ENCODE measurements around the gene TEX54. TPM values are rescaled to one million over a fixed set of nuclear protein-coding genes. Genes with fewer than 3 reads are reported as not detected.
A peak's percentile ranks its signal among the peaks of the same experiment; 100 is the strongest.

The TEX54 gene
- total RNA-seq, 1 experiment from 2014 or later, result not detected

GRCh38 chr11:62805961-62806441 lies 26.6 kb downstream of the TEX54 start:
- H3K9me3 Mint-ChIP-seq (ENCODE audit: unreplicated experiment), result no peaks in the 10 kb centered on the region
- H3K4me1 Mint-ChIP-seq (ENCODE audit: insufficient read depth, unreplicated experiment), result peaks cover 20% of the 10 kb centered on the region
- no peak for DNase-seq (ENCODE audit: unreplicated experiment)
- ChIA-PET CTCF (interaction anchor here (0.6 to 2.9 kb wide), 10 partner anchors 18 to 1462 kb away, joined by 3 to 8 read pairs (median 4); partner anchors contain the start of gene TMEM179B), POLR2A (interaction anchor here (0.6 to 5.2 kb wide), 45 partner anchors 10 to 1466 kb away, joined by 3 to 163 read pairs (median 4); partner anchors contain the start of genes C11orf98, CSKMT, EEF1G and HNRNPUL2)
- intact Hi-C loops (cut with micrococcal nuclease), result loop anchor here (2.0 kb wide), 2 partner anchors 27 to 35 kb away; partner anchors contain the start of genes STX5 and TEX54
- BruUV-seq (replicated peaks), result no TSS peak
- H3K27ac Mint-ChIP-seq (ENCODE audit: low read depth, unreplicated experiment), result peak overlapping the region; percentile 99
- peaks cover 37% of the 10 kb centered on the region for H3K36me3 Mint-ChIP-seq (ENCODE audit: insufficient read depth, unreplicated experiment)
- TF ChIP-seq, protein P1, sequence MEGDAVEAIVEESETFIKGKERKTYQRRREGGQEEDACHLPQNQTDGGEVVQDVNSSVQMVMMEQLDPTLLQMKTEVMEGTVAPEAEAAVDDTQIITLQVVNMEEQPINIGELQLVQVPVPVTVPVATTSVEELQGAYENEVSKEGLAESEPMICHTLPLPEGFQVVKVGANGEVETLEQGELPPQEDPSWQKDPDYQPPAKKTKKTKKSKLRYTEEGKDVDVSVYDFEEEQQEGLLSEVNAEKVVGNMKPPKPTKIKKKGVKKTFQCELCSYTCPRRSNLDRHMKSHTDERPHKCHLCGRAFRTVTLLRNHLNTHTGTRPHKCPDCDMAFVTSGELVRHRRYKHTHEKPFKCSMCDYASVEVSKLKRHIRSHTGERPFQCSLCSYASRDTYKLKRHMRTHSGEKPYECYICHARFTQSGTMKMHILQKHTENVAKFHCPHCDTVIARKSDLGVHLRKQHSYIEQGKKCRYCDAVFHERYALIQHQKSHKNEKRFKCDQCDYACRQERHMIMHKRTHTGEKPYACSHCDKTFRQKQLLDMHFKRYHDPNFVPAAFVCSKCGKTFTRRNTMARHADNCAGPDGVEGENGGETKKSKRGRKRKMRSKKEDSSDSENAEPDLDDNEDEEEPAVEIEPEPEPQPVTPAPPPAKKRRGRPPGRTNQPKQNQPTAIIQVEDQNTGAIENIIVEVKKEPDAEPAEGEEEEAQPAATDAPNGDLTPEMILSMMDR (IDR thresholded peaks at IDR 0.05; ENCODE audit: unreplicated experiment), result no peak
- no peaks in the 10 kb centered on the region for H3K27me3 Mint-ChIP-seq (ENCODE audit: insufficient read depth, unreplicated experiment)
- peak overlapping the region; percentile 95 for H3K4me3 Mint-ChIP-seq (ENCODE audit: unreplicated experiment)

DNA sequence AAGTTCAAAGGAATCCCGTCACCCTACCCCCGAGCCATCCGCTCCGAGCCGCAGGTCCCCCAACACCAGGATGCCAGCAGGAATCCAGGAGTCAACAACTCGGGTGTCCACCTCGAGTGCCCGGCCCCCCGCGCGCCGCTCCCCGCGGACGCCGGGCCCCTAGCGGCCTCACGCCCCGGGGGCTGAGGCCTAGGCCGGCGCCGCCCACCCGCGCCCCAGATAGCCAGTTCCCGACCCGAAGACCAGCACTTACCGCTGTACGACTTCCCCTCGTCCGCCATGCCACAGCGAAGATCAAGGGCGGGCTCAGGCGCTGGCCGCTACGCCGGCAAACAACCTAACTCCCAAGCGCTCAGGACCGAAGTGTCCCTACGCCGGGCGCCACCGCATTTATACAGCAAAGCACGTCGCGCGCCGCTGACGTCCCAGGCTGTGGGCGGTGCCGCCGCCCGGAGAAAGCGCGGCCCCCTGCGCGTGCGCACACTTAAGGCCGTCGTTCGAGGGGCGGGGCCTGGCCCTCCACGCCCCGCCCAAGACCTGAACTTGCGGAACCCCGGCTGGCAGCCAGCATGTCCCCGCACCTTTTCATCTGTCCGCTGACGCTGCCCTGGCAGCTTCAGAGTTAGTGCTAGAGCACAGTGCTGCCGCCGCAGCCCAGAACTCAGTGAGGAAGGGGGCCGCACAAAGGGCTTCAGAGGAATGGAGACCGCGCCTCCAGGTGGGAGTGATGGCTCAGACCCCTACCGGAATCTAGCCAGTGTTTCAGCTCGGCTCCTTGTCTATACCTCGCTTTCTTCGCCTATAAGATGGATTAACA lies 27.4 kb downstream of the TEX54 start, which contains the start of gene NXF1:
TSS of gene NXF1 (minus strand) at position 365 of the 817 bp plus-strand sequence. CDS start at position 281, 84 bp downstream.
- CTCF ChIA-PET, result interaction anchor here (0.5 to 2.9 kb wide), 4 partner anchors 17 to 1462 kb away, joined by 3 to 8 read pairs (median 4); partner anchors contain the start of gene TMEM179B
- TF ChIP-seq, protein P1 (IDR thresholded peaks at IDR 0.05; ENCODE audit: unreplicated experiment), result no peak
- Mint-ChIP-seq H3K4me3 (ENCODE audit: unreplicated experiment) (peak within 1 kb of the TSS; percentile 95), H3K27ac (ENCODE audit: low read depth, unreplicated experiment) (peak within 1 kb of the TSS; percentile 99), H3K36me3 (ENCODE audit: insufficient read depth, unreplicated experiment) (peaks cover 43% of the 10 kb centered on the region), H3K27me3 (ENCODE audit: insufficient read depth, unreplicated experiment) (no peaks in the 10 kb centered on the region), H3K4me1 (ENCODE audit: insufficient read depth, unreplicated experiment) (peaks cover 20% of the 10 kb centered on the region), H3K9me3 (ENCODE audit: unreplicated experiment) (no peaks in the 10 kb centered on the region)
- POLR2A ChIA-PET, result interaction anchor here (0.6 to 5.2 kb wide), 43 partner anchors 9 to 1466 kb away, joined by 3 to 163 read pairs (median 4); partner anchors contain the start of genes C11orf98, CSKMT, EEF1G and HNRNPUL2
- peak; percentile 93 for DNase-seq (ENCODE audit: unreplicated experiment)
- no TSS peak for BruUV-seq (replicated peaks)
- intact Hi-C loops (cut with micrococcal nuclease), result loop anchor here (2.0 kb wide), 2 partner anchors 28 to 36 kb away; partner anchors contain the start of genes STX5 and TEX54

DNA sequence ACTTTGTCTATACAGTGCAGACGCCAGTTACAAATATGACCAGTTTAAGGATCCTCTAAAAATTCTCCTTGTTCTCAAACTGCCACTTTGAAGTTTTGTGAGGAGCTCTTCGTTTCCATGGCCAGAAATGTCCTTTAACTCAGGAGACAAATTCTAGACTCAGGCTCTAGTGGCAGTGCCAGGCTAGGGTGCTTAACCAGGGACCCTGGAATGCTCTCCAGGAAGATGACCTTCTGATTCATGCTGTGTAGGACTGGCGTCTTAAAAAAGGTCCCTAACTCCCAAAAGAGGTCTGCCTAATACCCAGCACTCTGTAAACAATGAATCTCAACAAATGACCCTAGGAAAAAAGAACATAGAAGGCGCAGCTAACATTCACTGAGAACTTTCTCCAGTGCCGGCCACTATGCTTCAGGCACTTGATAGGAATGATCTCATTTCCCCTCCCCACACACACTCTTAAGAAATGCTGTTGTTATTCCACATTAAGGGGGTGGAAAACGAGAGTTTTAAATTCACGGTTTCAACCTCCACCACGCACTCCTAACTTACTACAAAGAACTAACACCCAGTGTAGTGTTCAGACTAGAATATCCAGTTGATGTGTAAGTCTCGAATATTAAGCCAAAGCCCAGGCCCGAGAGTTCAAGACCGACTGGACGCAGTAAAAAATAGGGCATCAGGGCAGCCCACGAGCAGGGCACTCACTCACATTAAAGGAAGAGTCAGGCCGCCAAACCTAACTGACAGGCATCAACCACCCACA lies 28.1 kb downstream of the TEX54 start:
- TF ChIP-seq, protein P1 (IDR thresholded peaks at IDR 0.05; ENCODE audit: unreplicated experiment), result no peak
- Mint-ChIP-seq H3K36me3 (ENCODE audit: insufficient read depth, unreplicated experiment) (peaks cover 51% of the 10 kb centered on the region), H3K9me3 (ENCODE audit: unreplicated experiment) (no peaks in the 10 kb centered on the region), H3K4me1 (ENCODE audit: insufficient read depth, unreplicated experiment) (peaks cover 20% of the 10 kb centered on the region), H3K27me3 (ENCODE audit: insufficient read depth, unreplicated experiment) (no peaks in the 10 kb centered on the region), H3K27ac (ENCODE audit: low read depth, unreplicated experiment) (peak overlapping the region; percentile 99), H3K4me3 (ENCODE audit: unreplicated experiment) (peak overlapping the region; percentile 95)
- DNase-seq (ENCODE audit: unreplicated experiment), result peak; percentile 21
- TSS peak; percentile 61 for BruUV-seq (replicated peaks)
- POLR2A ChIA-PET, result interaction anchor here (0.6 to 5.2 kb wide), 20 partner anchors 9 to 133 kb away, joined by 3 to 163 read pairs (median 5); partner anchors contain the start of genes HNRNPUL2, SLC3A2, STX5 and TAF6L
- intact Hi-C loops (cut with micrococcal nuclease), result loop anchor here (2.0 kb wide), 2 partner anchors 28 to 36 kb away; partner anchors contain the start of genes STX5 and TEX54
- CTCF ChIA-PET, result interaction anchor here (0.8 to 1.8 kb wide), 4 partner anchors 8 to 57 kb away, joined by 3 to 8 read pairs (median 4); no protein-coding TSS in a partner anchor

Measured in MCF 10A (cell line).